HG03571 (cell line): Measurements from ENCODE around the gene GSAP.
"Not testable (repeated sequence)": the region's sequence is repeated elsewhere in the genome, so short reads cannot be mapped to it uniquely, and the experiment has no call there.

ENCODE experiments used
- ATAC-seq: cut with Tn5 transposase; IDR thresholded peaks from one replicate; pipeline ENCODE4 v1.9.1; 2021; ENCODE audit not compliant: unreplicated experiment

The GSAP gene, protein sequence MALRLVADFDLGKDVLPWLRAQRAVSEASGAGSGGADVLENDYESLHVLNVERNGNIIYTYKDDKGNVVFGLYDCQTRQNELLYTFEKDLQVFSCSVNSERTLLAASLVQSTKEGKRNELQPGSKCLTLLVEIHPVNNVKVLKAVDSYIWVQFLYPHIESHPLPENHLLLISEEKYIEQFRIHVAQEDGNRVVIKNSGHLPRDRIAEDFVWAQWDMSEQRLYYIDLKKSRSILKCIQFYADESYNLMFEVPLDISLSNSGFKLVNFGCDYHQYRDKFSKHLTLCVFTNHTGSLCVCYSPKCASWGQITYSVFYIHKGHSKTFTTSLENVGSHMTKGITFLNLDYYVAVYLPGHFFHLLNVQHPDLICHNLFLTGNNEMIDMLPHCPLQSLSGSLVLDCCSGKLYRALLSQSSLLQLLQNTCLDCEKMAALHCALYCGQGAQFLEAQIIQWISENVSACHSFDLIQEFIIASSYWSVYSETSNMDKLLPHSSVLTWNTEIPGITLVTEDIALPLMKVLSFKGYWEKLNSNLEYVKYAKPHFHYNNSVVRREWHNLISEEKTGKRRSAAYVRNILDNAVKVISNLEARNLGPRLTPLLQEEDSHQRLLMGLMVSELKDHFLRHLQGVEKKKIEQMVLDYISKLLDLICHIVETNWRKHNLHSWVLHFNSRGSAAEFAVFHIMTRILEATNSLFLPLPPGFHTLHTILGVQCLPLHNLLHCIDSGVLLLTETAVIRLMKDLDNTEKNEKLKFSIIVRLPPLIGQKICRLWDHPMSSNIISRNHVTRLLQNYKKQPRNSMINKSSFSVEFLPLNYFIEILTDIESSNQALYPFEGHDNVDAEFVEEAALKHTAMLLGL

GRCh38 chr7:77415823-77416620 lies at the start of gene GSAP:
Gene GSAP, minus strand, starts transcription at chr7:77416349. Its CDS starts 28 bp downstream, at chr7:77416321.
- ATAC-seq, result peak; percentile 45

DNA sequence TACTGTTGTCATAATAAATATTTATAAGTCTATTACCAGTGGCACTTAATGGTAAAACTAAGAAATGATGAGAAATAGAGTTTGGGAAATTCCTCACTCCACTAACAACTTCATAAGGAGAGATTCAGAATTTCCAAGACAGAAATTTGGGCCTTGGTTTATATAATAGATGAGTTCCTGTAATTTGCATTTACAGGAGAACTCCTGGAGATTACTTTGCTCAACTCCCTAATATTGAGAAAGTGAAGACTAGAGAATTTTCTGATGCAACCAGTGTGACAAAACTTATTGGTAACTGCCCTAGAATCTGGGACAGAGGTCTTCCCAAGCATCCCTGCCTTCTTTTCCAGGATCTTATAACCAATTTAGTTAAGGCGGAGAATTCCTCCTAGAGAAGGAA lies 49.1 kb upstream of the GSAP start:
- no peak for ATAC-seq

- no peak for ATAC-seq
These were observed 48.4 kb upstream of the GSAP start for GRCh38 chr7:77464589-77464988.

GRCh38 chr7:77463632-77464031 lies 47.5 kb upstream of the GSAP start:
- ATAC-seq, result not testable (repeated sequence)

- ATAC-seq, result no peak
These were observed 45.7 kb upstream of the GSAP start for GRCh38 chr7:77461842-77462241.

GRCh38 chr7:77461246-77461645 lies 45.1 kb upstream of the GSAP start:
- ATAC-seq, result no peak

- ATAC-seq, result no peak
These were observed 43.9 kb upstream of the GSAP start for GRCh38 chr7:77460057-77460486.

DNA sequence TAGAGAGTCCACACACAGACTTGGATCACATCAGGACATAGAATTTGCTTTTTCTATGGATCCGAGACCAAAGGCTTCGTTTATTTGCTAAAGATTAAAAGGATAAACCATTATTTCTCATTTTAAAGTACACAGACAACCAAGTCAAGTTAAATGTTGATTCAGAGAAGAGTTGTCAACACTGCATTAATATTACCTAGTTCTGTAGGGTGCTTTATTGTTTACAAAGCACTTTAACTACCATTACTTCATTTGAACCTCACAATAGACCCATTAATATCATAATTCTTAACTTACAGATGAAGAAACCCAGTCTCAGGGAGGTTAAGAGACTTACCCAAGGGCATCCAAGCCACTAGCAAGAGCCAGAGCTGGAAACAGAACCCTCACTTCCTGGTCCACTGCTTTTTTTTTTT lies 43.2 kb upstream of the GSAP start:
- ATAC-seq, result no peak

- no peak for ATAC-seq
These were observed 42.6 kb upstream of the GSAP start for GRCh38 chr7:77458786-77459185.

DNA sequence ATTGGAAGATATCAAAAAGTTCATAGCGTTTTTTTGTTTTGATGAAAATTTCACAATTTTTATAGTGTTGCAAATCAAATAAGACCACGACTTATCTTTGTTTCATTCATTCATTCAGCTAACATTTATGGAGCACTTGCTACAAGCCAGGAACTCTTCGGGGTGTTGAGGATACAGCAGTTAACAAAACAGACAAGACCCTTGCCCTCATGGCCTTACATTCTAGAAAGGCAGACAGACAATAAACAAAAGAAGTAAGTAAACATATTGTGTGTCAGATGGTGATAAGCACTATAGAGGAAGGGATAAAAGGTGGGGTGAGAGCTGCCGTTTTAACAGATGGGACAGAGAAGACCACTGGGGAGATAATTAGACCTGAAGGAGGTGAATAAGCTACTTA lies 41.6 kb upstream of the GSAP start:
- no peak for ATAC-seq

GRCh38 chr7:77456696-77457095 lies 40.5 kb upstream of the GSAP start:
- ATAC-seq, result no peak

DNA sequence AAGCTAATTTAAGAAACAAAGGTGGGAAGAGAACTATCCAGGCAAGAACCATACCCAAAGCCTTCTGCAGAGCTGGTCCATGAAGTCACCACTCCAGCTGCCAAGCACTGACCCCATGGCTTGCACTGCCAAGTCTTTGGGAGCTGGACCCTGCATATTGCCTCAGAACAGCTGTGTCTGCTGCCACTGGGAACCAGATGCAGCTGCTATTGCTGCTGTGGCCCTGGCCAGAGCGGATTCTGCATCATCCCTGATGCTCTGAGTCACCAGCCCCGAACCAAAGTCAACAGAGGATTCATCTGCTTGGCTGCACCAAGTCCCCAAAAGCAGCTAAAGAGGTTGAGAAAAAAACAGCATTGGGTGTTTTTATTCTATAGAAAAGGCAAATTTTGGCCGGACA lies 39.2 kb upstream of the GSAP start:
- ATAC-seq, result no peak

- ATAC-seq, result no peak
These were observed 38.7 kb upstream of the GSAP start for GRCh38 chr7:77454802-77455201.

DNA sequence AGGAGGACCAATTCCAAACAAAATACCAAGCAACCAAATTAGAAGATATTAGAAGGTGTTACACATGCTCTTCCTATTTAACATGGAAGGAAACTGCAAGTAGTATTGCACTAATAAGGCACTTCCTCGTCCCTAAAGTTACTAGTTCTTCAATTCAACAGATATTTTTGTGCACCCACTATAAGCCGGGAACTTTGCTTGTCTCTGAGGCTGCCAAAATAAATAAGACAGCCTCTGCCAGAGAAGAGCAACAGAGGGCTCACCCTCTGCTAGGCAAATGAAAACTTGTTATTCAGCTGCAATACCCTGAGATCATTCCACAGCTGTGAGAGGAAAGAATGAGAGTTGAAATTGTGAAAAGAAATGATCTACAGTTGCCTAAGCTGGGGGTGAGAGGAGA lies 37.4 kb upstream of the GSAP start:
- ATAC-seq, result no peak

DNA sequence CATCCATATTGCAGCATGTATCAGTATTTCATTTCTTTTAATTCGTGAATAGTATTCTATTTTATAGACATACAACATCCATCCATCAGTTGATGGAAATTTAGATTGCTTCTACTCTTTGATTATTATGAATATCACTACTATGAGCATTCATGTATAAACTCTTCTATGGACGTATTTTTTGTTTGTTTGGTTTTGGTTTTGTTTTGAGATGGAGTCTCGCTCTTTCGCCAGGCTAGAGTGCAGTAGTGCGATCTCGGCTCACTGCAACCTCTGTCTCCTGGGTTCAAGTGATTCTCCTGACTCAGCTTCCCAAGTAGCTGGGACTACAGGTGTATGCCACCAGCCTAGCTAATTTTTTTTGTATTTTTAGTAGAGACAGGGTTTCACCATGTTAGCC lies 35.8 kb upstream of the GSAP start:
- ATAC-seq, result not testable (repeated sequence)

GRCh38 chr7:77450613-77451012 lies 34.5 kb upstream of the GSAP start:
- no peak for ATAC-seq

GRCh38 chr7:77450054-77450453 lies 33.9 kb upstream of the GSAP start:
- ATAC-seq, result no peak

DNA sequence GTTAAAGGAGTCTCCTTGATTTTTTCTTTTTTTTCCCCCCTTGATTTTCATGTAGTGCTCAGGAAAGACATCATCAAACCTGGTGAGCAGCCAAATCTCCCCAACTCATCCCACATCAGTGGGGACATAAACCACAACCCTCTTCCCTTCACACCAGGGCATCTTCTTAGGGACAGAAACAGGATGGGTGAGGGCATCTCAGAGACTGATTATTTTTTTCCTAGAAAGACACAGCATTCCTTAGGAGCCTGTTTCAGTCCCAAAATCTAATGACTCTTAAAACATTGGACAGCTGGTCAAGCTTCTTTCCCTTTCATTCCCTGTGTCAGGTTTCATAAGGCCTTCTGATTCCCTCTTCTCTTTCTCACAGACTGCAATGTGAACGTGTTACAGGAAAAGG lies 31.5 kb upstream of the GSAP start:
- no peak for ATAC-seq

GRCh38 chr7:77444123-77444522 lies 28.0 kb upstream of the GSAP start:
- no peak for ATAC-seq

- no peak for ATAC-seq
These were observed 26.9 kb upstream of the GSAP start for GRCh38 chr7:77443042-77443441.

GRCh38 chr7:77442636-77443035 lies 26.5 kb upstream of the GSAP start:
- ATAC-seq, result no peak
